HK-2 (cell line): ENCODE measurements around the gene DLG5.

Source experiments
- DNase-seq: peaks from one replicate; pipeline ENCODE4 v3.0.0-alpha.2; 2018; ENCODE audit not compliant: unreplicated experiment

DLG5 gene

DNA sequence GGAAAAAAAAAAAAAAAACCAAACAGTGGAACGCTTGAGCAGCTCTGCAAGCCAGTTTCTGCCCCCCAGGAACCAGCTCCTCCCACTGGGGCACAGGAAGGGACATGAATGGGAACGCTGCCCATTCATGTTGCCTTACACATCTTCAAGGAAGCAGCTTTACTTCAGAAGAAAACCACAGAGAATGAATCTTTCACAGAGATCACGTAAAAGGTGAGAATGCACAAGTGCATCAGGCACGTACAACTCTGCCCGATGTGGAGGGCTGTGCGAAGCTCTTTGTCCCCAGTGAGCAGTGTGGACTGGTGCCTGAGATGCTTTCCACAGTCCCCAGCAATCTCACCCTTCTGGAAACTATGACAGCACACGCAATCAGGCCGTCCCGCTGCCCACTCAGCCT lies 106.2 kb downstream of the DLG5 start:
- DNase-seq = peak; percentile 82

- DNase-seq = no peak
Measured at GRCh38 chr10:77819210-77820112, 107.1 kb downstream of the DLG5 start.

GRCh38 chr10:77818378-77818777 lies 108.2 kb downstream of the DLG5 start:
- no peak for DNase-seq

GRCh38 chr10:77817541-77817940 lies 109.0 kb downstream of the DLG5 start:
- no peak for DNase-seq

GRCh38 chr10:77816311-77816710 lies 110.2 kb downstream of the DLG5 start:
- no peak for DNase-seq

- DNase-seq = no peak
Measured at GRCh38 chr10:77812741-77813140, 113.8 kb downstream of the DLG5 start.

- no peak for DNase-seq
Measured at GRCh38 chr10:77811831-77812430, 114.6 kb downstream of the DLG5 start.

DNA sequence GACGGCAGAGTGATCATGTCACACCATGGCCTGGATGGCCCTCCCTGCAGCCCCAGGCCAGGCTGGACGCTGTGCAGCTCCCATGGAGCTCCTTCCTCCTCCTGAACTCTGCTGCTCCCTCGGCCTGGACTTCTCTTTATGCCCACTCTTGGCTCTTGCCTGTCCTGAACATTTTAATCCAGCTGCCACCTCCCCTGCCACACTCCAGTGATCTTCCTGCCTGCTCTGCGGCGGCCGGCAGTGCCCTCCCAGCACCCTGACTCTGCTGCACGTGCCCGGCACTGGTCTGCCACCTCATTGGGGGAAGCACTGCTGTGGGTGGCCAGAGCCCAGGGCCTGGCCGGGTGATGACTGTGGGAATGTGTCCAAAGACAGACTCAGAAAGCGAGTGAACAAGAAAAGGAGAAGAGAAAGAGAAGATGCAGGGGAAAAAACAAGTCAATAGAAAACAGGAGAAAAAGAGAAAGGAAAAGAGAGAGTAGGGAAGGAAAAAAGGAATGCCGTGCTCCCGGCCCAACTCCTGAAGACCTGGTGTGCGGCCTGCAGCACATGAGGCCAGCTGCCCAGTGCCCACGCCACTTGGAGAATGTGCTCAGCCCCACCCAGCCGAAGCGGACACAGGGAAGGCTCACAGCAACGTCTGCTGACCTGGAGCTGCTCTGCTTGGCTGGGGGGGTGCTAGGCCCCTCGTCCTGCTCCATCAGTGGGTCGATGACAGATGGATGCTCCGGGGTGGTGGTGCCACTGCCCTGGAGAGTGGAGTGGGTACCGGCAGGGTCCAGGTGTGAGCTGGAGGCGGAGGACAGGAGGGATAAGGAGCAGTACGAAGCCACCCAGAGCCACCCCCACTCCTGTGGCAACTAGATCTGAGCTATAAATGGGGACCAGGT lies 115.9 kb downstream of the DLG5 start:
- DNase-seq = peak; percentile 52

DNA sequence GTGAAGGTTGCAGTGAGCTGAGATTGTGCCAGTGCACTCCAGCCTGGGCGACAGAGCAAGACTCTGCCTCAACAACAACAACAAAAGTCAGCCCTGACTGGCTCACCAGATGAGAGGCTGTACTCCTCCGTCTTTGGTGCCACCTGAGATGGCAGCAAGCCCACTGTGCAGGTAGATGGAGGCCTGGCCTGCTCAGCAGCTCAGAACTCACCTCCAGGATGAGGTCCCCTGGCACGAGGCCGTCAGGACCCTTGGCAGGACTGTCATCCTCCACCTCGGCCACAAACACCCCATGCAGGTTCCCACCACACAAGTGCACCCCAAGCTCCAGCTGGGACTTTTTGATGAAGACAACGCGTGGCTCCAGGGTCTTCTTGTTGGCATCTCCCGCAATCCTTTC lies 117.2 kb downstream of the DLG5 start:
- DNase-seq = no peak

GRCh38 chr10:77807706-77808105 lies 118.8 kb downstream of the DLG5 start:
- DNase-seq = no peak

DNA sequence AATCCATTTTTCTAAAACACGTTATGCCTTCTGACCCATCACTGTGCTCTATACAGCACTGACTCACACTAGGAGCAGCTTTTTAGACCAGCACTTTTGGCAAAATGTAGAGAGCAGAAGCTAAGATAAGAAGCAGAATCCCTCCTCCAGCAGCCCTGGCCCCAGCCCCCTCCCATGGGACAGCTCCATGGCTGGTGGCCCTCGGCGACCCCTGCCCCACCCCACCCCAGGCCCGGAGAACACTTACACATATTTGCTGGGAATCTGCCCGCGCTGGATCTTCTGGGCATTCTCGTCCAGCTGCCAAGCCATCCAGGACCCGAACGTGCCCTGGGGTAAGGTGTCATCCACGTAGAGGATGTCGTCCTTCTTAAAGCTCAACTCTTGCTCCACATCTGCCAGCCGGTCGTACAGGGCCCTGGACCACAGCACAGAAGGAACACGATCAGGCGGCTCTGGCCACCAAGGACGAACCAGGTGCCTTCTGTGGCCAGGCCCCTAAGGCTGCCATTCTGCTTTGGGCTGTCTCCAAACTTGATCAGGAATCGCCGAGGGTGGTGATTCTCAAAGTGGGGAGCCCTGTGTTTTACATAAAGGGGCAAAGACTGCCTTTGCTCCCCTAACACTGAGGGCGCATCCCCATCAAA lies 119.9 kb downstream of the DLG5 start:
- DNase-seq = no peak

DNA sequence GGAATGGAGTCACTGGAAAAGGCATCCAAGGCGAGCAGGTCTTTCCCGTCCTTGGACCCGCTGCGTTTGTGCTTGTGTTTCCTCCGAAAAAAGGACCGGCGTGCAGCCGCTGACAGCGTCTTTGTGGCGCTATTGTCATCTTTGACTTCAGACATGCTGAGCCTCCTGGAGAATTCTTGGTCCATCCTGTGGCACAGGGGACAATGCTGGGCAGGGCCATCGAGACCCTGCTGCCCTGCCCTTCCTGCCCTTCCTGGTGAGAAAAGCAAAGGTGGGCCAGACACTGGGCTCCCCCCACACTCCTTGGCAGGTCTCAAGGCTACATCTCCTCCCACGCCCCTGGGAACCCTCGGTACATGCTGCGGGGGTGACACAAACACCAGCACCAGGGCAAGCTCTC lies 120.9 kb downstream of the DLG5 start:
- no peak for DNase-seq

DNA sequence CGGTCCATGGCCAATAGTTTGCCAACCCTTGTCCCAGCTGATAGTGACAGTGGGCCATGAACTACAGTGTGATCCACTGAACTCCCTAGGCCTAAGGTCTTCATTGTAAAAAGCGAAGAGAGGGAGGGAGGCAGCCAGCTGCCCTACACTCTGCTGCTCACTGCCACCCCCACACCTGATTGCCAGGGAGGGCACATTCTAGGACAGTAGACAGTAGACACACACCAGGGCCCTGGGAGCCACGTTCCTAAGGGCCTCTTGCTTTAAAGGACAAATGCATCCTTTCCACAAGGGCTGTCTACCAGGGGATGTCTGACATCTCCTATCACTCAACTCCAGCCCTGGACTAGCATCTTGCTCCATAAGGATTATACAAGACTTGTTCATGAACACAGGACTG lies 122.2 kb downstream of the DLG5 start:
- no peak for DNase-seq

DNA sequence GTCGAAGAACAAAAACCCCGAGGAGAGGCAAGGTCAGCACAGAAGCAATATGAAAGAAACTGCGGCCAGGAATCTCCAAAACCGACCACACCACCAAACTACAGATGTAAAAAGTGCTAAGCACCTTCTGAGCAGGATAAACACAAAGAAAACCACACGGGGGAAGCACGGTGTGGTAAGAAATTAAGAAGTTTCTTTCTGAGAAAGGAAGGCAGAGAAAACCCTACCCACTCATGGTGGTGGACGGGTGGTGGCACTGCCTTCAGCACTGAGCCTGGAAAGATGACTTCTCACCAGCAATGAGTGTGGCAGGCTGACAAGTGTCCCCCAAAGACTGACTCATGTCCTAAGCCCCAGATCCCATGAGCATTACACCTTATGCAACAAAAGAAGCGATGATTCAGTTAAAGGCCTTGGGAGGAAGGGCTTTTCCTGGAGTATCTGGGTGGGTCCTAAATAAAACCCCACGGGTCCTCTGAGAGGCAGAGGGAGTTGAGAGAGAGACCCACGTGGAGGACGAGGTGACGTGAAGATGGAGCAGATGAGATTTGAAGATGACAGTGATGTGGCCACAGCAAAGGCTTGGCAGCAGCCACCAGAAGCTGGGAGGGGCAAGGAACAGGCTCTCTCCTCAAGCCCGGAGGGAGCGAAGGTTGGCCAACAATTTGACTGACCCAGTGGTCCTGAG lies 124.9 kb downstream of the DLG5 start:
- no peak for DNase-seq

DNA sequence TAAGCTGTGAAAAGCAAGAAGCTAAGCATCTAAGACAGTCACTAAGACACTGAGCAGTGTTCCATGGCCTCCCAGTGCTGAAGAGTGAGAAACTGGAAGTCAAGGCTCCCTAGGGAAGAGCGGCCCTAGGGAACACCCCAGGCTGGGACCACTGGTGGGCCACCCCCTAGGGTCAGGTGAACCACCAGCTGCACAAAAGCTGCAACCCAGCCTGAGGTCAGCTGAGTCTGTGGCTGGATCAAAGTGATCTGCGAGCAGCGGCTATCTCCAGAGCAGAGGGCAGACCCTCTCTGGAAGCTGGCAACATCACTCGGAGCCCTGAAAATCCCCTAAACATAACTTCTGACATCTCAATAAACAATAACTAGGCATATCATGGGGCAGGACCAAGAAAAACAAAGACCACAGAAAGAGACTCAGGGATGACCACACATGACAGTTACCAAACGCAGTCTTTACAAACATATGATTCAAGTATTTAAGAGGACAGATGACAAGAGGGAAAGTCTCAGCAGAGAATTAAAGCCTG lies 125.8 kb downstream of the DLG5 start:
- DNase-seq = no peak

DNA sequence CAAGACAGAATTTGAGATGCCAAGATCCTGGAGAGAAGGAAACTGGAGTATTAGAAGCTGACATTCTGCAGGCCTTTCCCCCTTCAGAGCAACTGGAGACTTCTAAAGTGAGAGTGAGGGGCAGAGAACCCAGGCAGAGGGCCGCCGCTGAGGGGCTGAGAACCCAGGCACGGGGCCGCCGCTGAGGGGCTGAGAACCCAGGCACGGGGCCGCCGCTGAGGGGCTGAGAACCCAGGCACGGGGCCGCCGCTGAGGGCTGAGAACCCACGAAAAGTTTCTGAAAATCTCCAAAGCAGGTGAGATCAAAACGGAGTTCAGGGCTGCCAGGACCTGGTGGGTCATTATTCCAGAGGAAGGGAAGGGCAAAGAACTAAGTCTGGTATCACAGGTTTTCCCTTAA lies 126.2 kb downstream of the DLG5 start:
- no peak for DNase-seq

- DNase-seq = no peak
Measured at GRCh38 chr10:77799352-77799751, 127.2 kb downstream of the DLG5 start.

GRCh38 chr10:77798940-77799339 lies 127.6 kb downstream of the DLG5 start:
- DNase-seq = no peak

DNA sequence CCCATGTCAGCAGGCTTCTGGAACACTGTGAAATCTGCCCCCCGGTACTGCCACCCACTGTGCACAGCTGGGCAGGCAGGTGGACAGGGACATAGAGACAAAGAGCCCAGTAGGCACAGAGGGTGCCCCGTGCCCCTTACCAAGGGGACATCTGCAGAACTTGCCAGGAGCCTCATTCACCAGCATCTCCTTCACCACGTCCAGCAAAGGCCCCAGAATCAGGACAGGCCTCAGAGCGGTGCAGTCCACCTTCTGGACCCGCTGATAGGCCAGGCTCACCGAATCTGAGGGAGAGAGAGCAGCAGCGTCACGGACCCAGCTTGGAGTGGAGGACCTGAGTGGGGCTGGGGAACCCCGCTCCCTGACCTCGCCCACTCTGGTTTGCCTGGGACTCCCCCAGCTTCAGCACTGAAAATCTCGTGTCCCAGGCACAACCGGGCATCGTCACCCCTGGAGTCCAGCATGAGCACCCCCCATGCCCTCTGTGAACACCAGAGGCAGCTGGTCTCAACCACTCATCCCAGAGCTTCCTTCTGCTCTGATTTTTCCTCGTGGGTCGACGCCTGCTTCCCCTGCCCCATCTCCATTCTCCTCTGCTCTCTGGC lies 130.1 kb downstream of the DLG5 start:
- no peak for DNase-seq

DNA sequence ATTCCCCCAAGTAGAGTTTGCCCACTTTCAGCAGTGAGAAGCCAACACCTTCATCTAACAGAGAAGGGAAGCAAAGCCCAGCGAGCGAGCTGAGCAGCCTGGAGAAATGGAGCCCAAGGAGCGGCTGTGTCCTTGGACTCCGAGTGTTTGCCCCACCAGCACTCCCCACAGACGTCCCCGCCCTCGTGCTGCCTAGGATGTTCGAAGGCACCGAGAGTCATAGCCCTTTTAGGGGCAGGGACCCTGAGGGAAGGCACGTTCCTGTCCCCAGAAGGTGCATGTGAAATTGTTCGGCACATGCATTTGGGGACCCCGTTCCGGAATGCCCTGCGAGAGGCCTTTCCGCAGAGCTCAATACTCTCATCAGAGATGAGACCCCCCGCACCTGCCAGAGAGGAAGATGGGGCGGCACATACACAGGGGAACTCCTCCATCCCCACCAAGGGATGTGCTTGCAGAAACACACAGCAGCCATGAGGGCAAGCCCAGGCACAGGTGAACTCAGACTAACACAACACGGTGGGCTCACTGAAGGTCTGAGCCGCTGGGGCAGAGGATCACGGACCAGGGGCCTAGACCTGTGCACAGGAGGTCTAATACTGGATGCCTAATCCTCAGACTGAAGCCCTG lies 131.0 kb downstream of the DLG5 start:
- no peak for DNase-seq
